ENCODE data around the gene GIN1. TPM values are rescaled to one million over a fixed set of nuclear protein-coding genes. Genes with fewer than 3 reads are reported as not detected.
A peak's percentile ranks its signal among the peaks of the same experiment; 100 is the strongest.

GIN1 gene
- total and polyA plus RNA-seq, 9 of the 15 experiments (the other 6 are each of a cell fraction or from before 2014, with no cell fraction given): 2.4 to 9.8 (median 7.8) TPM

DNA sequence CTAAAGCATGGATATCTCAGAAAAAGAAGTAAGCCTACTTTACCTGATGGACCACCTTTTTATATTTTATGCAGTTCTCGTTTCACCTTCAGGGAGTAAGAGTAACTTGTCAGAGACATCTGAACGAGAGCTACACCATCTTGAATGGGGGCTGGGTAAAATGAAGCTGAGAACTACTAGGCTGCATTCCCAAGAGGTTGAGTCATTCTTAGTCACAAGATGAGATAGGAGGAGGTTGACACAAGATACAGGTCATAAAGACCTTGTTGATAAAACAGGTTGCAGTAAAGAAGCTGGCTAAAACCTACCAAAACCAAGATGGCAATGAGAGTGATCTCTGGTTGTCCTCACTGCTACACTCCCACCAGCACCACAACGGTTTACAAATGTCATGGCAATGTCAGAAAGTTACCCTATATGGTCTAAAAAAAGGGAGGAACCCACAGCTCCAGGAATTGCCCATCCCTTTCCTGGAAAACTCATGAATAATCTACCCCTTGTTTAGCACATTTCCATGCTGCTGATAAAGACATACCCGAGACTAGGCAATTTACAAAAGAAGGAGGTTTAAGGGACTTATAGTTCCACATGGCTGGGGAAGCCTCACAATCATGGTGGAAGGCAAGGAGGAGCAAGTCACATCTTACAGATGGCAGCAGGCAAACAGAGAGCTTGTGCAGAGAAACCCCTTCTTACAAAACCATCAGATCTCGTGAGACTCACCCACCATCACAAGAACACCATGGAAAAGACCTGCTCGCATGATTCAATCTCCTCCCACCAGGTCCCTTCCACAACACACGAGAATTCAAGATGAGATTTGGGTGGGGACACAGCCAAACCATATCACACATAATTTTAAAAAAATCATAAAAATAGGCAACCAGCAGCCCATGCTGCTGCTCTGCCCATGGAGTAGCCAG lies 62.5 kb downstream of the GIN1 start (continued):
- TF ChIP-seq ZMIZ1 (IDR thresholded peaks at IDR 0.05; ENCODE audit: low read depth in 2 of 2, low read length in 2 of 2): no peak
- no peak for TF ChIP-seq MAFF (IDR thresholded peaks at IDR 0.05; ENCODE audit: low read length)
- TF ChIP-seq HEY1 (CRISPR knock-in tag; IDR thresholded peaks at IDR 0.05; ENCODE audit: borderline replicate concordance): no peak
- peak; percentile 54; the same call in 1 of the 2 replicates for TF ChIP-seq TEAD4 (IDR thresholded peaks at IDR 0.05; ENCODE audit: low read length)
- TF ChIP-seq TEAD4 (CRISPR knock-in tag; IDR thresholded peaks at IDR 0.05; ENCODE audit: borderline replicate concordance): no peak
- no peak for TF ChIP-seq SNRNP70 (optimal IDR thresholded peaks at IDR 0.05; ENCODE audit: low read depth, low read length)
- peak; percentile 4; the same call in 1 of the 2 replicates for TF ChIP-seq KLF16 (IDR thresholded peaks at IDR 0.05)
- TF ChIP-seq ZC3H8 (IDR thresholded peaks at IDR 0.05): no peak
- TF ChIP-seq XRCC4 (IDR thresholded peaks at IDR 0.05; ENCODE audit: extremely low read depth, insufficient read depth, insufficient read length): no peak
- peak; percentile 98 for TF ChIP-seq ERF (CRISPR knock-in tag; IDR thresholded peaks at IDR 0.05)
- TF ChIP-seq FOXJ3 (CRISPR knock-in tag; IDR thresholded peaks at IDR 0.05): no peak
- TF ChIP-seq ZBTB1 (CRISPR knock-in tag; IDR thresholded peaks at IDR 0.05; ENCODE audit: borderline replicate concordance, low read depth): no peak
- TF ChIP-seq, protein P1, sequence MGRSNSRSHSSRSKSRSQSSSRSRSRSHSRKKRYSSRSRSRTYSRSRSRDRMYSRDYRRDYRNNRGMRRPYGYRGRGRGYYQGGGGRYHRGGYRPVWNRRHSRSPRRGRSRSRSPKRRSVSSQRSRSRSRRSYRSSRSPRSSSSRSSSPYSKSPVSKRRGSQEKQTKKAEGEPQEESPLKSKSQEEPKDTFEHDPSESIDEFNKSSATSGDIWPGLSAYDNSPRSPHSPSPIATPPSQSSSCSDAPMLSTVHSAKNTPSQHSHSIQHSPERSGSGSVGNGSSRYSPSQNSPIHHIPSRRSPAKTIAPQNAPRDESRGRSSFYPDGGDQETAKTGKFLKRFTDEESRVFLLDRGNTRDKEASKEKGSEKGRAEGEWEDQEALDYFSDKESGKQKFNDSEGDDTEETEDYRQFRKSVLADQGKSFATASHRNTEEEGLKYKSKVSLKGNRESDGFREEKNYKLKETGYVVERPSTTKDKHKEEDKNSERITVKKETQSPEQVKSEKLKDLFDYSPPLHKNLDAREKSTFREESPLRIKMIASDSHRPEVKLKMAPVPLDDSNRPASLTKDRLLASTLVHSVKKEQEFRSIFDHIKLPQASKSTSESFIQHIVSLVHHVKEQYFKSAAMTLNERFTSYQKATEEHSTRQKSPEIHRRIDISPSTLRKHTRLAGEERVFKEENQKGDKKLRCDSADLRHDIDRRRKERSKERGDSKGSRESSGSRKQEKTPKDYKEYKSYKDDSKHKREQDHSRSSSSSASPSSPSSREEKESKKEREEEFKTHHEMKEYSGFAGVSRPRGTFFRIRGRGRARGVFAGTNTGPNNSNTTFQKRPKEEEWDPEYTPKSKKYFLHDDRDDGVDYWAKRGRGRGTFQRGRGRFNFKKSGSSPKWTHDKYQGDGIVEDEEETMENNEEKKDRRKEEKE (IDR thresholded peaks at IDR 0.05; ENCODE audit: borderline replicate concordance in 1 of 2, control insufficient read depth in 1 of 2, low read depth in 2 of 2, low read length in 1 of 2): no peak
- TF ChIP-seq ZNF175 (CRISPR knock-in tag; IDR thresholded peaks at IDR 0.05; ENCODE audit: low read depth): peak; percentile 99
- peak; percentile 80 for TF ChIP-seq GTF2E2 (tag; IDR thresholded peaks at IDR 0.05)
- TF ChIP-seq ZNF354B (CRISPR knock-in tag; IDR thresholded peaks at IDR 0.05): peak; percentile 72; the same call in 1 of the 2 replicates
- TF ChIP-seq ETV6 (IDR thresholded peaks at IDR 0.05; ENCODE audit: borderline replicate concordance in 1 of 2, low read depth in 2 of 2, low read length in 1 of 2): no peak
- no peak for TF ChIP-seq ETV6 (CRISPR knock-in tag; IDR thresholded peaks at IDR 0.05; ENCODE audit: borderline replicate concordance)
- TF ChIP-seq, protein P2, sequence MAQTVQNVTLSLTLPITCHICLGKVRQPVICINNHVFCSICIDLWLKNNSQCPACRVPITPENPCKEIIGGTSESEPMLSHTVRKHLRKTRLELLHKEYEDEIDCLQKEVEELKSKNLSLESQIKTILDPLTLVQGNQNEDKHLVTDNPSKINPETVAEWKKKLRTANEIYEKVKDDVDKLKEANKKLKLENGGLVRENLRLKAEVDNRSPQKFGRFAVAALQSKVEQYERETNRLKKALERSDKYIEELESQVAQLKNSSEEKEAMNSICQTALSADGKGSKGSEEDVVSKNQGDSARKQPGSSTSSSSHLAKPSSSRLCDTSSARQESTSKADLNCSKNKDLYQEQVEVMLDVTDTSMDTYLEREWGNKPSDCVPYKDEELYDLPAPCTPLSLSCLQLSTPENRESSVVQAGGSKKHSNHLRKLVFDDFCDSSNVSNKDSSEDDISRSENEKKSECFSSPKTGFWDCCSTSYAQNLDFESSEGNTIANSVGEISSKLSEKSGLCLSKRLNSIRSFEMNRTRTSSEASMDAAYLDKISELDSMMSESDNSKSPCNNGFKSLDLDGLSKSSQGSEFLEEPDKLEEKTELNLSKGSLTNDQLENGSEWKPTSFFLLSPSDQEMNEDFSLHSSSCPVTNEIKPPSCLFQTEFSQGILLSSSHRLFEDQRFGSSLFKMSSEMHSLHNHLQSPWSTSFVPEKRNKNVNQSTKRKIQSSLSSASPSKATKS (CRISPR knock-in tag; IDR thresholded peaks at IDR 0.05): peak; percentile 81; the same call in 1 of the 2 replicates
